Aorta (tissue), 5 donors: Measurements from ENCODE around the gene PADI2. TPM values are rescaled to one million over a fixed set of nuclear protein-coding genes. Genes with fewer than 3 reads are reported as not detected.

ENCODE experiments used
- ATAC-seq: fragments of 200-7000 bp; cut with Tn5 transposase; one replicate; pipeline ENCODE4 v1.9.1; 2022; ENCODE audit warnings: moderate library complexity; ENCODE audit not compliant: low FRiP score
- DNase-seq, 2 donors: peaks; one replicate each; pipeline ENCODE4 v3.0.0-alpha.2; 2020
- H3K27ac ChIP-seq, 2 donors: one replicate each; pipeline ENCODE4 v1.5.1; 2013; ENCODE audit warnings: low read length in 2 of 2, mild to moderate bottlenecking in 2 of 2, moderate library complexity in 2 of 2, control low read depth in 1 of 2, inconsistent platforms in 1 of 2, low read depth in 1 of 2
- H3K27me3 ChIP-seq, 2 donors: one replicate each; pipeline ENCODE4 v1.6.1; 2013; ENCODE audit warnings: control low read depth in 1 of 2, low read length in 1 of 2, mild to moderate bottlenecking in 1 of 2, moderate library complexity in 1 of 2; ENCODE audit not compliant: insufficient read depth in 2 of 2, control insufficient read depth in 1 of 2
- H3K36me3 ChIP-seq, 2 donors: one replicate each; pipeline ENCODE4 v1.6.1; 2013; ENCODE audit warnings: control low read depth in 1 of 2, low read length in 1 of 2, mild to moderate bottlenecking in 1 of 2; ENCODE audit not compliant: insufficient read depth in 2 of 2, control insufficient read depth in 1 of 2
- H3K4me1 ChIP-seq, 2 donors: one replicate each; pipeline ENCODE4 v1.6.1; 2013; ENCODE audit warnings: low read length in 2 of 2, control low read depth in 1 of 2, mild to moderate bottlenecking in 1 of 2, moderate library complexity in 1 of 2; ENCODE audit not compliant: insufficient read depth in 2 of 2, control insufficient read depth in 1 of 2
- H3K4me3 ChIP-seq, 2 donors: one replicate each; pipeline ENCODE4 v1.5.1; 2013; ENCODE audit warnings: low read length in 2 of 2, control low read depth in 1 of 2, mild to moderate bottlenecking in 1 of 2
- H3K9me3 ChIP-seq: one replicate; pipeline ENCODE4 v1.6.1; 2013; ENCODE audit warnings: mild to moderate bottlenecking, low read length; ENCODE audit not compliant: control insufficient read depth
- WGBS, 2 donors: extraction: QIAGEN DNeasy Blood & Tissue Kit; methylation state at CpG; one replicate each; pipeline ENCODE4 v1.1.7; 2013; 5-methylcytosine and 5-hydroxymethylcytosine counted together
- intact Hi-C, 2 donors: fragments of 100-400 bp; cut with DNase I; formaldehyde crosslinking; loops; one replicate each; pipeline versions ENCODE4 v1.14.2 to v1.15.0; 2022
- polyA plus RNA-seq, 2 donors: library from polyadenylated mRNA; stranded (reverse); fragments of 200-250 nt; gene quantifications; one replicate each; pipeline ENCODE4 v1.2.3, GENCODE V29; 2013
- total RNA-seq, 2 donors: library from RNA; stranded (reverse); fragmentation: NEBNext Ultra II Directional; extraction: Animal tissue kit (Norgen Biotek cat#: 25700); gene quantifications; one replicate each; pipeline ENCODE4 v1.2.1, GENCODE V29; 2021
- donor health status: healthy with polysubstance abuse.
- donor health status: Bipolar disorder and iron deficiency.
- donor health status: DM: no; HTN: no; CAD: no.
- donor health status: DM: no; HTN: no; CAD: no.
- donor health status: DM: yes; HTN: yes; CAD: no.

Gene PADI2
- total and polyA plus RNA-seq, 4 donors: 0.87 to 2.9 (median 2.0) TPM

GRCh38 chr1:17134034-17134433 lies 14.8 kb upstream of the PADI2 start:
- H3K27ac ChIP-seq: no peak overlapping the region
- no peaks in the 10 kb centered on the region for H3K36me3 ChIP-seq
- H3K4me1 ChIP-seq: no peaks in the 10 kb centered on the region
- ATAC-seq (no peak), DNase-seq (no peak)
- 74 to 79% methylated on average over 4 of the region's 4 CpGs for WGBS, 2 donors
- H3K9me3 ChIP-seq: peaks cover 1% of the 10 kb centered on the region
- H3K4me3 ChIP-seq: no peak overlapping the region
- H3K27me3 ChIP-seq: no peaks in the 10 kb centered on the region
- intact Hi-C loops: no loop called here

GRCh38 chr1:17130138-17130635 lies 10.9 kb upstream of the PADI2 start:
- no peaks in the 10 kb centered on the region for H3K36me3 ChIP-seq
- intact Hi-C loops: no loop called here
- no peaks in the 10 kb centered on the region for H3K27me3 ChIP-seq
- H3K4me3 ChIP-seq: no peak overlapping the region
- no peak overlapping the region for H3K27ac ChIP-seq
- no peaks in the 10 kb centered on the region for H3K4me1 ChIP-seq
- no peaks in the 10 kb centered on the region for H3K9me3 ChIP-seq
- DNase-seq (no peak), ATAC-seq (no peak)
- 54 to 59% methylated on average over 3 of the region's 3 CpGs for WGBS, 2 donors

GRCh38 chr1:17128361-17128760 lies 9.1 kb upstream of the PADI2 start:
- Histone ChIP-seq H3K27ac (no peak overlapping the region), H3K27me3 (no peaks in the 10 kb centered on the region), H3K36me3 (no peaks in the 10 kb centered on the region), H3K4me3 (no peak overlapping the region), H3K9me3 (no peaks in the 10 kb centered on the region), H3K4me1 (no peaks in the 10 kb centered on the region)
- intact Hi-C loops: loop anchor here (5.0 to 10.0 kb wide), 3 partner anchors 166 to 279 kb away; no protein-coding TSS in a partner anchor
- ATAC-seq (peak; percentile 72), DNase-seq (no peak)
- WGBS, 2 donors: 1 to 2% methylated on average over 5 of the region's 5 CpGs

- 9 to 12% methylated on average over 16 of the region's 16 CpGs for WGBS, 2 donors
- Histone ChIP-seq H3K27ac (no peak overlapping the region), H3K9me3 (no peaks in the 10 kb centered on the region), H3K36me3 (no peaks in the 10 kb centered on the region), H3K4me3 (no peak overlapping the region), H3K27me3 (no peaks in the 10 kb centered on the region), H3K4me1 (no peaks in the 10 kb centered on the region)
- intact Hi-C loops: loop anchor here (1.0 to 10.0 kb wide), 4 partner anchors 112 to 282 kb away; no protein-coding TSS in a partner anchor
- DNase-seq (peak; percentile 92 to 97), ATAC-seq (peak; percentile 91)
Observed at GRCh38 chr1:17125756-17126237, 6.5 kb upstream of the PADI2 start.

- Histone ChIP-seq H3K9me3 (no peaks in the 10 kb centered on the region), H3K4me1 (no peaks in the 10 kb centered on the region), H3K27me3 (no peaks in the 10 kb centered on the region), H3K36me3 (no peaks in the 10 kb centered on the region), H3K27ac (no peak overlapping the region), H3K4me3 (no peak overlapping the region)
- DNase-seq (no peak), ATAC-seq (no peak)
- WGBS, 2 donors: 73 to 75% methylated on average over 14 of the region's 14 CpGs
- intact Hi-C loops: loop anchor here in 1 of 2 donors (10.0 kb wide), 1 partner anchor 281 kb away; no protein-coding TSS in a partner anchor
Observed at GRCh38 chr1:17123196-17124045, 4.2 kb upstream of the PADI2 start.

- Histone ChIP-seq H3K36me3 (no peaks in the 10 kb centered on the region), H3K4me1 (no peaks in the 10 kb centered on the region), H3K9me3 (no peaks in the 10 kb centered on the region), H3K27ac (no peak overlapping the region), H3K4me3 (no peak overlapping the region), H3K27me3 (no peaks in the 10 kb centered on the region)
- 56 to 58% methylated on average over 9 of the region's 9 CpGs for WGBS, 2 donors
- DNase-seq (no peak), ATAC-seq (no peak)
- intact Hi-C loops: loop anchor here in 1 of 2 donors (10.0 kb wide), 1 partner anchor 282 kb away; no protein-coding TSS in a partner anchor
Observed at GRCh38 chr1:17122521-17123164, 3.4 kb upstream of the PADI2 start.

- ATAC-seq: no peak
- DNase-seq: no peak
- no peak overlapping the region for H3K4me3 ChIP-seq
- WGBS, 2 donors: 74 to 76% methylated on average over 8 of the region's 8 CpGs
- no peaks in the 10 kb centered on the region for H3K4me1 ChIP-seq
- H3K27me3 ChIP-seq: no peaks in the 10 kb centered on the region
- no peaks in the 10 kb centered on the region for H3K36me3 ChIP-seq
- intact Hi-C loops: loop anchor here in 1 of 2 donors (10.0 kb wide), 1 partner anchor 283 kb away; no protein-coding TSS in a partner anchor
- H3K27ac ChIP-seq: no peak overlapping the region
- no peaks in the 10 kb centered on the region for H3K9me3 ChIP-seq
Observed at GRCh38 chr1:17121881-17122280, 2.6 kb upstream of the PADI2 start.

- WGBS, 2 donors: 80% methylated on average over 23 of the region's 23 CpGs
- Histone ChIP-seq H3K36me3 (no peaks in the 10 kb centered on the region), H3K27ac (no peak overlapping the region), H3K4me3 (no peak overlapping the region), H3K9me3 (no peaks in the 10 kb centered on the region), H3K27me3 (no peaks in the 10 kb centered on the region), H3K4me1 (no peaks in the 10 kb centered on the region)
- DNase-seq (peak in 1 of 2 donors; percentile 74), ATAC-seq (no peak)
- intact Hi-C loops: loop anchor here in 1 of 2 donors (10.0 kb wide), 1 partner anchor 284 kb away; no protein-coding TSS in a partner anchor
Observed at GRCh38 chr1:17120962-17121837, 1.9 kb upstream of the PADI2 start.
